MM.1S (cell line): ENCODE data around the gene ECE1.

ENCODE experiments used
- DNase-seq: peaks from one replicate; pipeline ENCODE4 v3.0.0-alpha.2; 2015
- H2AFZ ChIP-seq: fragments of 300-600 bp; sonication (generic); 2 replicates; pipeline ENCODE4 v1.6.0; 2016; ENCODE audit warnings: antibody characterized with exemption, low read length
- H3F3A ChIP-seq: fragments of 300-600 bp; sonication (generic); 2 replicates; pipeline ENCODE4 v1.6.1; 2016; ENCODE audit warnings: mild to moderate bottlenecking, antibody characterized with exemption, low read length, moderate library complexity, mixed read lengths; ENCODE audit not compliant: insufficient read depth
- H3K27ac ChIP-seq: fragments of 300-600 bp; sonication (generic); 2 replicates; pipeline ENCODE4 v1.5.1; 2016; ENCODE audit warnings: mild to moderate bottlenecking, low read length
- H3K27me3 ChIP-seq: fragments of 300-600 bp; sonication (generic); replicated peaks from 2 replicates; pipeline ENCODE4 v1.6.0; 2016; ENCODE audit warnings: low read length; ENCODE audit not compliant: insufficient read depth
- H3K36me3 ChIP-seq: fragments of 300-600 bp; sonication (generic); replicated peaks from 2 replicates; pipeline ENCODE4 v1.6.1; 2016; ENCODE audit warnings: mild to moderate bottlenecking, low read length, mixed read lengths; ENCODE audit not compliant: insufficient read depth
- H3K4me1 ChIP-seq: fragments of 300-600 bp; sonication (generic); 2 replicates; pipeline ENCODE4 v1.6.1; 2016; ENCODE audit warnings: low read length, mixed read lengths
- H3K4me2 ChIP-seq: fragments of 300-600 bp; sonication (generic); 2 replicates; pipeline ENCODE4 v1.6.0; 2016; ENCODE audit warnings: low read depth, low read length
- H3K4me3 ChIP-seq: fragments of 300-600 bp; sonication (generic); 2 replicates; pipeline ENCODE4 v1.5.1; 2016; ENCODE audit warnings: low read length, mixed read lengths
- H3K79me2 ChIP-seq: fragments of 300-600 bp; sonication (generic); 2 replicates; pipeline ENCODE4 v1.6.1; 2016; ENCODE audit warnings: mixed run types, low read length, mixed read lengths
- H3K9ac ChIP-seq: fragments of 300-600 bp; sonication (generic); 2 replicates; pipeline ENCODE4 v1.6.1; 2016; ENCODE audit warnings: low read length, mixed read lengths
- H3K9me2 ChIP-seq: fragments of 300-600 bp; sonication (generic); replicated peaks from 2 replicates; pipeline ENCODE4 v1.6.1; 2016; ENCODE audit warnings: mild to moderate bottlenecking, low read length, mixed read lengths; ENCODE audit not compliant: insufficient read depth
- H3K9me3 ChIP-seq: fragments of 300-600 bp; sonication (generic); replicated peaks from 2 replicates; pipeline ENCODE4 v1.6.1; 2016; ENCODE audit warnings: mild to moderate bottlenecking, low read length, mixed read lengths; ENCODE audit not compliant: insufficient read depth
- H4K20me1 ChIP-seq: fragments of 300-600 bp; sonication (generic); 2 replicates; pipeline ENCODE4 v1.6.1; 2016; ENCODE audit warnings: mild to moderate bottlenecking, low read length, moderate library complexity, mixed read lengths; ENCODE audit not compliant: insufficient read depth
- CTCF ChIP-seq: fragments of 300-600 bp; sonication (generic); IDR thresholded peaks from 2 replicates; pipeline ENCODE4 v1.5.1; 2016; ENCODE audit warnings: antibody characterized with exemption, low read length, mixed read lengths
- EZH2 ChIP-seq: fragments of 300-600 bp; sonication (generic); optimal IDR thresholded peaks from 2 replicates; pipeline ENCODE3; 2017; ENCODE audit warnings: low read depth, mild to moderate bottlenecking, antibody characterized with exemption, low read length, mixed read lengths
- EZH2phosphoT487 ChIP-seq: fragments of 300-600 bp; sonication (generic); IDR thresholded peaks from 2 replicates; pipeline ENCODE4 v1.6.1; 2018; ENCODE audit warnings: antibody characterized with exemption, low read length

The ECE1 gene

GRCh38 chr1:21321963-21322680 is 31.9 kb upstream of the ECE1 start:
- no peak overlapping the region for H2AFZ ChIP-seq

GRCh38 chr1:21320410-21321108 is 30.3 kb upstream of the ECE1 start:
- Histone ChIP-seq H3K79me2 (peaks cover 62% of the 10 kb centered on the region), H3K9me2 (no peaks in the 10 kb centered on the region), H3K27ac (no peak overlapping the region), H3K4me2 (no peak overlapping the region), H3K4me1 (no peaks in the 10 kb centered on the region), H3K9me3 (no peaks in the 10 kb centered on the region), H3K27me3 (no peaks in the 10 kb centered on the region), H4K20me1 (no peaks in the 10 kb centered on the region), H3K36me3 (no peaks in the 10 kb centered on the region), H3F3A (no peaks in the 10 kb centered on the region), H2AFZ (no peak overlapping the region), H3K9ac (no peak overlapping the region), H3K4me3 (no peak overlapping the region)
- TF ChIP-seq CTCF (no peak), EZH2phosphoT487 (no peak), EZH2 (no peak)
- no peak for DNase-seq

More at GRCh38 chr1:21321963-21322680, 31.9 kb upstream of the ECE1 start:
- DNase-seq: no peak
- no peak overlapping the region for H3K4me3 ChIP-seq
- H3K4me2 ChIP-seq: no peak overlapping the region
- H3K9ac ChIP-seq: no peak overlapping the region
- TF ChIP-seq CTCF: no peak
- TF ChIP-seq EZH2phosphoT487: no peak
- no peak for TF ChIP-seq EZH2
- H3K9me2 ChIP-seq: no peaks in the 10 kb centered on the region
- no peaks in the 10 kb centered on the region for H3K27me3 ChIP-seq
- H3K36me3 ChIP-seq: no peaks in the 10 kb centered on the region
- H3K9me3 ChIP-seq: no peaks in the 10 kb centered on the region
- H3K27ac ChIP-seq: no peak overlapping the region
- no peaks in the 10 kb centered on the region for H4K20me1 ChIP-seq
- H3F3A ChIP-seq: no peaks in the 10 kb centered on the region
- no peaks in the 10 kb centered on the region for H3K4me1 ChIP-seq
- H3K79me2 ChIP-seq: peaks cover 62% of the 10 kb centered on the region

- no peak for DNase-seq
- no peak overlapping the region for H2AFZ ChIP-seq
- peaks cover 62% of the 10 kb centered on the region for H3K79me2 ChIP-seq
- H3K27ac ChIP-seq: no peak overlapping the region
- TF ChIP-seq EZH2phosphoT487 (no peak), CTCF (no peak), EZH2 (no peak)
- H3K4me3 ChIP-seq: no peak overlapping the region
- no peaks in the 10 kb centered on the region for H3F3A ChIP-seq
- H3K4me2 ChIP-seq: no peak overlapping the region
- no peak overlapping the region for H3K9ac ChIP-seq
- H4K20me1 ChIP-seq: no peaks in the 10 kb centered on the region
- H3K36me3 ChIP-seq: no peaks in the 10 kb centered on the region
- no peaks in the 10 kb centered on the region for H3K27me3 ChIP-seq
- no peaks in the 10 kb centered on the region for H3K4me1 ChIP-seq
- H3K9me3 ChIP-seq: no peaks in the 10 kb centered on the region
- no peaks in the 10 kb centered on the region for H3K9me2 ChIP-seq
These were observed 29.5 kb upstream of the ECE1 start for GRCh38 chr1:21319447-21320407.
